Tibial nerve (tissue), 4 donors: ENCODE measurements around the gene PDYN. TPM values are rescaled to one million over a fixed set of nuclear protein-coding genes. Genes with fewer than 3 reads are reported as not detected.

ENCODE experiments used
- DNase-seq, 2 donors: peaks; one replicate each; pipeline ENCODE4 v3.0.0-alpha.2; 2019; ENCODE audit warnings: low spot score in 2 of 2
- H3K27ac ChIP-seq, 4 donors: fragments of 200-600 bp; sonication (generic) in 3 of 4; one replicate each; pipeline ENCODE4 v1.5.1; 2017 to 2019; ENCODE audit warnings: mild to moderate bottlenecking in 1 of 4
- H3K27me3 ChIP-seq, 2 donors: fragments of 200-600 bp; sonication (generic) in 1 of 2; one replicate each; pipeline versions ENCODE4 v1.5.1 to v1.6.0; 2017 to 2019
- H3K36me3 ChIP-seq, 3 donors: fragments of 200-600 bp; sonication (generic); one replicate each; pipeline ENCODE4 v1.5.1; 2018 to 2019
- H3K4me1 ChIP-seq, 4 donors: fragments of 200-600 bp; sonication (generic) in 3 of 4; one replicate each; pipeline ENCODE4 v1.5.1; 2017 to 2019
- H3K4me3 ChIP-seq, 4 donors: fragments of 200-600 bp; sonication (generic) in 3 of 4; one replicate each; pipeline ENCODE4 v1.5.1; 2017 to 2019; ENCODE audit warnings: mild to moderate bottlenecking in 1 of 4, moderate library complexity in 1 of 4
- H3K9me3 ChIP-seq, 4 donors: fragments of 200-600 bp; sonication (generic) in 3 of 4; one replicate each; pipeline ENCODE4 v1.5.1; 2017 to 2019
- CTCF ChIP-seq, 5 experiments: fragments of 200-600 bp in 3 of 5; fragments of 450-650 bp in 2 of 5; sonication (generic) in 3 of 5; IDR thresholded peaks; one replicate each; pipeline ENCODE4 v1.5.1; 2016 to 2019; ENCODE audit warnings: antibody characterized with exemption in 5 of 5, mild to moderate bottlenecking in 3 of 5, moderate library complexity in 2 of 5
- EP300 ChIP-seq, 2 donors: sonication (generic); formaldehyde crosslinking; IDR thresholded peaks; one replicate each; pipeline ENCODE4 v1.6.1; 2017; ENCODE audit warnings: antibody characterized with exemption in 2 of 2, mild to moderate bottlenecking in 1 of 2
- POLR2A ChIP-seq, 2 donors: fragments of 450-650 bp; IDR thresholded peaks; one replicate each; pipeline ENCODE4 v1.6.1; 2017; ENCODE audit warnings: antibody characterized with exemption in 2 of 2, mild to moderate bottlenecking in 2 of 2, moderate library complexity in 2 of 2
- WGBS, 2 donors: methylation state at CpG; one replicate each; pipeline ENCODE4 v1.1.5; 2018; 5-methylcytosine and 5-hydroxymethylcytosine counted together
- total RNA-seq, 4 donors: library from RNA; depleted of rRNA; stranded (reverse); fragments of >200 nt; gene quantifications; one replicate each; pipeline ENCODE4 v1.1.0, GENCODE V29; 2016

Gene PDYN
- total RNA-seq, 4 donors from 2014 or later: not detected

DNA sequence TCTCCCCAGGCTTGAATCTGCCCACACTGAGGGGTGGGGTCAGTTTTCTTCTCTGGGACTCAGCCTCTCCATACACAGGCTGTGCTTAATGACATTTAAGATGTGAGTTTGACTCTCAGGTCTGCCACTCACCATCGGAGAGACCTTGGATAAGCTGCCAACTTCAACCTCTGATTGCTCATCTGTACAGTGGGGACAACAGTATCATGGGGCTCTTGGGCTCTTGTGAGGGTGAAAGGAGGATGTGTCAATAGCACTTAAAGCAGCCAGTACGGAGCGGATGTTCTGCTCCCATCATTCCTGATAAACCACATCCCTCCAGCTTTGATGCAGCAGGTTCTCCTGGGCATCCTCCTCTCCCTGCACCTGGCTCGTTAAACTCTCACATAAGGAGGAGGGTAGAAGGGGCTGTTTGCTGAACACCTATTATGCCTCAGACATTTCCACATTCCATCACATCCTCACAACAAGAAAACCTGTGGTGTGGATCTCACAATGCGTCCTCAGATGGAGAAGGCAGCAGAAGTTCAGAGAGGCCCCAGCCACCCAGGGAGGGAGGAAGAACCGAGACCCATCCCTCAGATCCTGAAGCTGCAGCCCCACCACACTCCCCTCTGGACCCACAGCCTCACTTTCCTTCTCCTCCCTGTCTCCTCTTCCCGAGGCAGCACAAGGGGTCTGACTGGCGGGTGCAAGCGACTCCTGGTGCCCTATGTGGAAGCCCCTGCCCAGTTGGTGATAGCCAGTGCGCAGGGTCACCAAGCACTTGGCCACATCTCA, 1.9 kb upstream of the PDYN start:
- Histone ChIP-seq H3K27me3 (peaks cover 0 to 58% of the 10 kb centered on the region in 2 donors), H3K27ac (no peak overlapping the region), H3K36me3 (no peaks in the 10 kb centered on the region), H3K4me3 (no peak overlapping the region), H3K9me3 (no peaks in the 10 kb centered on the region), H3K4me1 (no peaks in the 10 kb centered on the region)
- DNase-seq: no peak
- TF ChIP-seq EP300 (IDR thresholded peaks at IDR 0.05) (no peak), CTCF (IDR thresholded peaks at IDR 0.05) (no peak), POLR2A (IDR thresholded peaks at IDR 0.05) (no peak)
- WGBS, 2 donors: 79 to 86% methylated on average over 8 to 10 of the region's 10 CpGs

GRCh38 chr20:1994627-1995026, 769 bp upstream of the PDYN start:
- peaks cover 0 to 68% of the 10 kb centered on the region in 2 donors for H3K27me3 ChIP-seq
- no peak overlapping the region for H3K27ac ChIP-seq
- TF ChIP-seq CTCF (IDR thresholded peaks at IDR 0.05) (no peak), POLR2A (IDR thresholded peaks at IDR 0.05) (no peak), EP300 (IDR thresholded peaks at IDR 0.05) (no peak)
- no peaks in the 10 kb centered on the region for H3K36me3 ChIP-seq
- 77 to 84% methylated on average over 14 of the region's 14 CpGs for WGBS, 2 donors
- no peaks in the 10 kb centered on the region for H3K4me1 ChIP-seq
- DNase-seq: no peak
- no peak overlapping the region for H3K4me3 ChIP-seq
- H3K9me3 ChIP-seq: no peaks in the 10 kb centered on the region

- TF ChIP-seq CTCF (IDR thresholded peaks at IDR 0.05) (no peak), POLR2A (IDR thresholded peaks at IDR 0.05) (no peak), EP300 (IDR thresholded peaks at IDR 0.05) (no peak)
- DNase-seq: no peak
- 29 to 32% methylated on average over 8 of the region's 8 CpGs for WGBS, 2 donors
- H3K27ac ChIP-seq: no peak overlapping the region
- peaks cover 0 to 72% of the 10 kb centered on the region in 2 donors for H3K27me3 ChIP-seq
- H3K4me3 ChIP-seq: no peak overlapping the region
- no peaks in the 10 kb centered on the region for H3K9me3 ChIP-seq
- H3K4me1 ChIP-seq: no peaks in the 10 kb centered on the region
- H3K36me3 ChIP-seq: no peaks in the 10 kb centered on the region
Measured at GRCh38 chr20:1992359-1993110, 1.3 kb downstream of the PDYN start.

DNA sequence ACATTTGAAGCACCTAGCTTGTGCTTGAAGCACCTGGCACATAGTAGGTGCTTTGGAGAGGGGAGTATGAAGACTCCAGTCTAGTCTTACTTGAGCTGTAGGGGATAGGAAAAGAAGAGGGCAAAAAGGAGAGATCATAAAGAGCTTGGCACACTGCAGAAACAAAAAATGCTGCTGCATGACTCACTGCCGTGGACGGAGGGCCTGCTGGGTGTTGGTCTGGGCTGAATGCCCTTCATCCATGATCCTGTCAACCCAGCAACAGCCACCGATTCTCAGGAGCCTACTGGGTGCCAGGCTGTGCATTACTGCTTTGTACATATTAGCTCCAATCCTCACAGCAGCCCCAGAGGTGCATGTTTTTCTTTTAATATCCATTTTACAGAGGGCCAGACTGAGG, 6.0 kb downstream of the PDYN start:
- H3K4me3 ChIP-seq: no peak overlapping the region
- H3K36me3 ChIP-seq: no peaks in the 10 kb centered on the region
- peaks cover 0 to 3% (median 0%) of the 10 kb centered on the region in 4 donors for H3K9me3 ChIP-seq
- WGBS, 2 donors: 21 to 33% methylated on average over 3 of the region's 3 CpGs
- no peaks in the 10 kb centered on the region for H3K4me1 ChIP-seq
- peaks cover 0 to 29% of the 10 kb centered on the region in 2 donors for H3K27me3 ChIP-seq
- TF ChIP-seq EP300 (IDR thresholded peaks at IDR 0.05) (no peak), CTCF (IDR thresholded peaks at IDR 0.05) (no peak), POLR2A (IDR thresholded peaks at IDR 0.05) (no peak)
- no peak for DNase-seq
- H3K27ac ChIP-seq: no peak overlapping the region

DNA sequence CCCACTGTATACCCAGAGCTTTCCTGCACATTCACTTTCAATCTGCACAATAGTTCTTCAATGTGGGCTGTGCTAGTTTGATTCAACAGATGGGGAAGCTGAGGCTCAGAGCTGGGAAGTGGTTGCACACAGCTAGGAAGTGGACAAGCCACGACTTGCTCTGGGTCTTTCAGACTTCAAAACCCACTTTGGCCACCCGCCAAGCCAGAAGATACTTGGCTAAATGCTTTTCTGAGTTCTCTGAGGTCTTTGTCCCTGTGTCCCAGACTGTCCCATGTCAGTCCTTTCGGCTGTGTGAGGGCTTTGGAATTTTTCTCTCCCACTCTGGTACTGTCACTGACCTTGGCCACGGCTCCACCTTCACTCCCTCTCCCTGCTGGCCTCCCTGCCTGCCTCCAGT, 10.6 kb downstream of the PDYN start:
- no peak overlapping the region for H3K27ac ChIP-seq
- H3K4me3 ChIP-seq: no peak overlapping the region
- TF ChIP-seq EP300 (IDR thresholded peaks at IDR 0.05): no peak
- TF ChIP-seq POLR2A (IDR thresholded peaks at IDR 0.05): no peak
- no peak for TF ChIP-seq CTCF (IDR thresholded peaks at IDR 0.05)
- H3K9me3 ChIP-seq: peaks cover 0 to 3% (median 0%) of the 10 kb centered on the region in 4 donors
- H3K27me3 ChIP-seq: peaks cover 0 to 22% of the 10 kb centered on the region in 2 donors
- WGBS, 2 donors: 44 to 47% methylated on average over 4 of the region's 4 CpGs
- H3K4me1 ChIP-seq: no peaks in the 10 kb centered on the region
- DNase-seq: no peak
- no peaks in the 10 kb centered on the region for H3K36me3 ChIP-seq
